G401 (cell line): Measurements from ENCODE around the gene RIIAD1. TPM values are rescaled to one million over a fixed set of nuclear protein-coding genes. Genes with fewer than 3 reads are reported as not detected.
"Not testable (repeated sequence)": the region's sequence is repeated elsewhere in the genome, so short reads cannot be mapped to it uniquely, and the experiment has no call there.

ENCODE experiments used
- DNase-seq: peaks from one replicate; pipeline ENCODE4 v3.0.0-alpha.2; 2015; ENCODE audit warnings: low spot score
- in situ Hi-C: cut with HindIII; loops from 2 replicates; pipeline ENCODE4 v1.10.0; 2016; ENCODE audit warnings: low sequenced_read_pairs, mixed read lengths
- total RNA-seq: library from RNA; depleted of rRNA; stranded (reverse); fragments of >200 nt; shearing (Covaris generic); gene quantifications from 2 replicates; pipeline ENCODE4 v1.2.3, GENCODE V29; 2014

The RIIAD1 gene
- total RNA-seq, 1 experiment from 2014 or later: not detected

GRCh38 chr1:151728151-151729054 lies 7.1 kb downstream of the RIIAD1 start:
- in situ Hi-C loops: no loop called here
- DNase-seq: peak; percentile 90

GRCh38 chr1:151729157-151729965 lies 8.0 kb downstream of the RIIAD1 start:
- in situ Hi-C loops: no loop called here
- DNase-seq: peak; percentile 10

DNA sequence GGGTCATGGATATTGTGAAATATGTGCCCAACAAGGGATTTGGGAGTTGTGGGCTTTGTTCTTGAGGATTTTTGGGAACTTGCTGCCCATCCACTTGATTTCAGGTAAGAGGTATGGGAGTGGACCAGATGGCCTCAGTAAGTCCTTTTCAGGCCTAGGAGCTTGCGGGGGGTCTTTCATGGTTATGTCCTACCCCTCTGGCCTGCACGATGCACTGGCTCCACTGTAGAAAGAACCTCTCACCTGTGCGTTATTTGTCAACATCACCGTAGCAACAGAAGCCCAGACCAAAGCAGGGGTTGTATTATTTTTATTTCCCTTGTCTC lies 8.6 kb downstream of the RIIAD1 start:
- in situ Hi-C loops: no loop called here
- peak; percentile 8 for DNase-seq

DNA sequence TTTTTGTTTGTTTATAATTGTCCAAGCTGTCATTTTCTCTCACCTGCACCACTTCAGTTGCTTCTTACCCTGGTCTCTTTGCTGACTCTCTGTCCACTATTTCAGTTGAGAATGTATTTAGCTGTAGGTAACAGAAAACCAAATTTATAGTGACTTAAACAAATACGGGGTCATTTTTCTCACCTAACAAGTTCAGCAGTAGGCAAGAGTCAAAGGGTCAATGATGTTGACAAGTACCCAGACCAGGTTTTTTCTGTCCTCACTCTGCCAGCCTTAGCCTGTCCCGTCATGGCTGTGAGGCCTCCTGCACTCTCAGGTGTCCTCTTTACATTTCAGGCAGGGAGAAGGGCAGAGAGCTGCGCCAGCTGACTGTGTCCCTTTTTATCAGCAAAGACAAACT lies 11.8 kb downstream of the RIIAD1 start:
- in situ Hi-C loops: no loop called here
- no peak for DNase-seq

DNA sequence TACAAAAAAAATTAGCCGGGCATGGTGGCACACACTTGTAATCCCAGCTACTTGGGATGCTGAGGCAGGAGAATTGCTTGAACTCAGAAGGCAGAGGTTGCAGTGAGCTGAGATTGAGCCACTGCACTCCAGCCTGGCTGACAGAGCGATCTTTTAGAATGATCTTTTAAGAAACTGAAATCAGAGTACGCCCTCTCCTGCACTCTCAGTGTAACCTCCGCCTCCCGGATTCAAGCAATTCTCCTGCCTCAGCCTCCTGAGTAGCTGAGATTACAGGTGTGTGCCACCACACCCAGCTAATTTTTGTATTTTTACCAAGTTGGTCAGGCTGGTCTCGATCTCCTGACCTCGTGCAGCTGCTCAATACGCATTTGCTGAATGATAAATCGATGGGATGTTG lies 12.7 kb downstream of the RIIAD1 start:
- DNase-seq, in situ Hi-C loops: not testable (repeated sequence)

GRCh38 chr1:151737026-151737425 lies 15.7 kb downstream of the RIIAD1 start:
- no peak for DNase-seq
- in situ Hi-C loops: no loop called here

- no peak for DNase-seq
- in situ Hi-C loops: no loop called here
Measured at GRCh38 chr1:151737479-151737878, 16.2 kb downstream of the RIIAD1 start.

- DNase-seq: no peak
- in situ Hi-C loops: no loop called here
Measured at GRCh38 chr1:151739590-151740355, 18.5 kb downstream of the RIIAD1 start.

- in situ Hi-C loops: no loop called here
- DNase-seq: no peak
Measured at GRCh38 chr1:151741516-151741915, 20.2 kb downstream of the RIIAD1 start.

DNA sequence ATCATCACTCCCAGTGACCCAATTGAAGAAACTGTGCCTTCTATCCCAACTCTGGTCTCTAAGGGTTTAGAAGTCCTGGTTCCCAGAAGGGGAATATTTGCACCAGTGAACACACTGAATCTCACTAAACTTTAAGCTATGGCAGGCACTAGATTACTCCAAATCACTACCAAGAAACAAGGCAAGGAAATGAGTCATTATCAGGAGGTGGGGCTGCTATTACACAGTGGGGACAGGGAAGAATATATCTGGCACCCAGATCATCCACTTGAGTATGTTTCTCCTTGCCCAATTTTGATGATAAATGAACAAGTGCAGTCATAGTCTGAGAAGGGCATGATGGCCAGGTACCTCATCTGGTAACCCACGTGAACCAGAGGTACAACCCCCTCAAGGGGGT lies 35.0 kb downstream of the RIIAD1 start:
- no peak for DNase-seq
- in situ Hi-C loops: no loop called here

- in situ Hi-C loops: no loop called here
- no peak for DNase-seq
Measured at GRCh38 chr1:151759241-151759640, 37.9 kb downstream of the RIIAD1 start.

- in situ Hi-C loops: no loop called here
- no peak for DNase-seq
Measured at GRCh38 chr1:151760597-151761385, 39.5 kb downstream of the RIIAD1 start.

- peak; percentile 89 for DNase-seq
- in situ Hi-C loops: no loop called here
Measured at GRCh38 chr1:151762941-151763921, 41.9 kb downstream of the RIIAD1 start, which contains the start of gene MRPL9. Gene MRPL9, minus strand, starts transcription at chr1:151763496. Its CDS starts 17 bp downstream, at chr1:151763479.

DNA sequence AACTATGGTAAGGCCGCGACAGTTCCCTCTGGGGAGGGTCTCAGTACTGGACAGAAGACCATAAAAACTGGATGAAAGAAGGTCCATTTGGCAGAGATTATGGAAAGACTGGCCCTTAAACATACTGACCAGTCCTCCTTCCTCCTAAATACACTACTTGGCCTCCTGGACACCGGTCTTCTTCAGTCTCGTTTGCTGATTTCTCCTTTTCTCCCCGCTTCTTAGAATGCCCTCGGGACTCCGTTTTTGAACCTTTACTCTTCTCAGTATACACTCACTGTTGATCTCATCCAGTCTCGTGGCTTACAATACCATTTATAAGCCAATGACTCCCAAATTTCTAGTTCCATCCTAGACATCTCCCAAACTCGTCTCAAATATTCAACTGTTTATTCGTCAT lies 42.7 kb downstream of the RIIAD1 start:
- in situ Hi-C loops: no loop called here
- peak; percentile 22 for DNase-seq

DNA sequence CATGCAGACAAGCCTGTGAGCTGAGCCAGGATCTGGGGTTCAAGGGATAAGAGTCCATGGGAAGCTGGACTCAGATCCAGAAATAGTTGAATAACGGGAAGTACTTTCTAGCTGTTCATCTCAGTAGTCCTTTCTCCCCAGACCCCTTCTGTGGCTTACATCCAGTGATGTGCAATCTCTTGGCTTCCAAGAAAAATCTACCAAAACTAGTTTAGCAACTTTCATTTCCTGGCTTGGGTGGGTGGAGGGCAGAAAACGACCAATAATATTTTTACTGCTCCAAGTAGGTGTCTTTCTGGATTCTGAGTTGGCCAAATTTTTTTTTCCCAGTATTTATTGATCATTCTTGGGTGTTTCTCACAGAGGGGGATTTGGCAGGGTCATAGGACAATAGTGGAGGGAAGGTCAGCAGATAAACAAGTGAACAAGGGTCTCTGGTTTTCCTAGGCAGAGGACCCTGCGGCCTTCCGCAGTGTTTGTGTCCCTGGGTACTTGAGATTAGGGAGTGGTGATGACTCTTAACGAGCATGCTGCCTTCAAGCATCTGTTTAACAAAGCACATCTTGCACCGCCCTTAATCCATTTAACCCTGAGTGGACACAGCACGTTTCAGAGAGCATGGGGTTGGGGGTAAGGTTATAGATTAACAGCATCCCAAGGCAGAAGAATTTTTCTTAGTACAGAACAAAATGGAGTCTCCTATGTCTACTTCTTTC lies 47.2 kb downstream of the RIIAD1 start:
- DNase-seq, in situ Hi-C loops: not testable (repeated sequence)

- in situ Hi-C loops, DNase-seq: not testable (repeated sequence)
Measured at GRCh38 chr1:151769270-151769669, 47.9 kb downstream of the RIIAD1 start.

DNA sequence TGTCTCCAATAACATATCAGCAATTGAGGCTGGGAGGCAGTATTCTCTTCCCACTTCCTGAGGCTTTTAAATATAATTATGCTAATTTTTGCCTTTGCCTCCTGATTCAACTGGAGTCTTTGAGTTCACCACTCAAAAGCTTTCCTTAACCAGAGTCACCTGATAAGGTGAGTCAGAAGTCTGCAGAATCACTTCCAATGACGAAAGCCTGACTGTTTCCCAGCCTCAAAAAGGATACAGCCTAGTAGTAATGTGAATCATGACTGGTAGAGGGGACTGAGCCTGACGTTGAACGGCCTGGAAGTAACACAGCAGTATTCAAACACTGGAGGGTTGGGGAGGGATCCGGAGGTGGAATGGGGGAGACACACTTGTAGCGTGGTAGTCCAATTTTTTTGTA lies 52.4 kb downstream of the RIIAD1 start:
- in situ Hi-C loops: no loop called here

More for the DNA sequence above, 52.4 kb downstream of the RIIAD1 start:
- DNase-seq: no peak
